DOHH2 (cell line): ENCODE measurements around the gene SLC16A4.

Experiments
- H3F3A ChIP-seq: fragments of 200-600 bp; sonication (generic), shearing (Covaris generic); 2 replicates; pipeline ENCODE4 v1.6.0; 2016; ENCODE audit warnings: antibody characterized with exemption, mild to moderate bottlenecking; ENCODE audit not compliant: control insufficient read depth, insufficient read depth
- H3K27ac ChIP-seq: fragments of 200-600 bp; sonication (generic); 2 replicates; pipeline ENCODE4 v1.5.1; 2014; ENCODE audit warnings: low read depth, mild to moderate bottlenecking, low read length, moderate library complexity
- H3K27me3 ChIP-seq: fragments of 200-600 bp; sonication (generic); 2 replicates; pipeline ENCODE4 v1.6.1; 2014; ENCODE audit warnings: mild to moderate bottlenecking, low read length, mixed read lengths; ENCODE audit not compliant: control insufficient read depth
- H3K36me3 ChIP-seq: fragments of 200-600 bp; sonication (generic); 2 replicates; pipeline ENCODE4 v1.6.1; 2014; ENCODE audit warnings: mild to moderate bottlenecking, low read length, moderate library complexity, mixed read lengths; ENCODE audit not compliant: control insufficient read depth
- H3K4me1 ChIP-seq: fragments of 200-600 bp; sonication (generic); 2 replicates; pipeline ENCODE4 v1.6.1; 2014; ENCODE audit warnings: mild to moderate bottlenecking, low read length, mixed read lengths; ENCODE audit not compliant: control insufficient read depth
- H3K4me2 ChIP-seq: fragments of 200-600 bp; sonication (generic); 2 replicates; pipeline ENCODE4 v1.6.0; 2014; ENCODE audit warnings: mild to moderate bottlenecking, low read length, moderate library complexity
- H3K4me3 ChIP-seq: fragments of 200-600 bp; sonication (generic); 2 replicates; pipeline ENCODE4 v1.5.1; 2014; ENCODE audit warnings: mild to moderate bottlenecking, low read length, mixed read lengths
- H3K79me2 ChIP-seq: fragments of 200-600 bp; sonication (generic); 2 replicates; pipeline ENCODE4 v1.6.1; 2014; ENCODE audit warnings: mild to moderate bottlenecking, low read length, mixed read lengths; ENCODE audit not compliant: control insufficient read depth
- H3K9me2 ChIP-seq: fragments of 200-600 bp; sonication (generic); replicated peaks from 2 replicates; pipeline ENCODE4 v1.6.1; 2014; ENCODE audit warnings: mild to moderate bottlenecking, low read length, mixed read lengths; ENCODE audit not compliant: control insufficient read depth
- H3K9me3 ChIP-seq: fragments of 200-600 bp; sonication (generic); 2 replicates; pipeline ENCODE4 v1.6.1; 2014; ENCODE audit warnings: antibody characterized with exemption, low read length, mixed read lengths; ENCODE audit not compliant: control insufficient read depth, insufficient read depth
- H4K20me1 ChIP-seq: fragments of 200-600 bp; sonication (generic); 2 replicates; pipeline ENCODE4 v1.6.0; 2014; ENCODE audit warnings: low read depth, mild to moderate bottlenecking, antibody characterized with exemption, low read length, moderate library complexity; ENCODE audit not compliant: control insufficient read depth, insufficient read depth
- CTCF ChIP-seq: fragments of 200-600 bp; sonication (generic); IDR thresholded peaks from one replicate; pipeline ENCODE4 v1.5.1; 2014; ENCODE audit warnings: antibody characterized with exemption, mild to moderate bottlenecking, low read depth, low read length; ENCODE audit not compliant: poor library complexity, severe bottlenecking
- EZH2phosphoT487 ChIP-seq: fragments of 200-600 bp; sonication (generic); IDR thresholded peaks from 2 replicates; pipeline ENCODE4 v1.6.1; 2017; ENCODE audit warnings: borderline replicate concordance, mild to moderate bottlenecking, antibody characterized with exemption, low read length, moderate library complexity, mixed read lengths

SLC16A4 gene

GRCh38 chr1:110394493-110394820 is 3.6 kb upstream of the SLC16A4 start:
- peaks cover 3% of the 10 kb centered on the region for H3K4me1 ChIP-seq
- H3F3A ChIP-seq, result peaks cover 10% of the 10 kb centered on the region
- peaks cover 45% of the 10 kb centered on the region for H3K36me3 ChIP-seq
- no peak overlapping the region for H3K27ac ChIP-seq
- no peaks in the 10 kb centered on the region for H3K9me3 ChIP-seq
- no peaks in the 10 kb centered on the region for H3K9me2 ChIP-seq
- H4K20me1 ChIP-seq, result no peaks in the 10 kb centered on the region
- H3K79me2 ChIP-seq, result no peaks in the 10 kb centered on the region
- TF ChIP-seq CTCF (no peak), EZH2phosphoT487 (no peak)
- no peak overlapping the region for H3K4me3 ChIP-seq
- no peaks in the 10 kb centered on the region for H3K27me3 ChIP-seq
- H3K4me2 ChIP-seq, result no peak overlapping the region

GRCh38 chr1:110393691-110394492 is 3.1 kb upstream of the SLC16A4 start:
- Histone ChIP-seq H3K27ac (no peak overlapping the region), H3K27me3 (no peaks in the 10 kb centered on the region), H3K9me2 (no peaks in the 10 kb centered on the region), H3K4me1 (peaks cover 9% of the 10 kb centered on the region), H3F3A (peaks cover 6% of the 10 kb centered on the region), H3K9me3 (no peaks in the 10 kb centered on the region), H3K4me2 (no peak overlapping the region), H3K79me2 (no peaks in the 10 kb centered on the region), H3K4me3 (no peak overlapping the region), H3K36me3 (peaks cover 40% of the 10 kb centered on the region), H4K20me1 (no peaks in the 10 kb centered on the region)
- no peak for TF ChIP-seq CTCF
- no peak for TF ChIP-seq EZH2phosphoT487

- peaks cover 38% of the 10 kb centered on the region for H3K36me3 ChIP-seq
- H3K9me2 ChIP-seq, result no peaks in the 10 kb centered on the region
- no peak for TF ChIP-seq EZH2phosphoT487
- no peak for TF ChIP-seq CTCF
- H3F3A ChIP-seq, result peaks cover 6% of the 10 kb centered on the region
- no peak overlapping the region for H3K27ac ChIP-seq
- no peak overlapping the region for H3K4me3 ChIP-seq
- H4K20me1 ChIP-seq, result no peaks in the 10 kb centered on the region
- H3K9me3 ChIP-seq, result no peaks in the 10 kb centered on the region
- H3K4me1 ChIP-seq, result peaks cover 15% of the 10 kb centered on the region
- H3K4me2 ChIP-seq, result no peak overlapping the region
- no peaks in the 10 kb centered on the region for H3K79me2 ChIP-seq
- H3K27me3 ChIP-seq, result no peaks in the 10 kb centered on the region
Observed at GRCh38 chr1:110393286-110393685, 2.5 kb upstream of the SLC16A4 start.
